SJCRH30 (cell line): ENCODE measurements around the gene DYNLT2. TPM values are rescaled to one million over a fixed set of nuclear protein-coding genes. Genes with fewer than 3 reads are reported as not detected.
"Not testable (repeated sequence)": the region's sequence is repeated elsewhere in the genome, so short reads cannot be mapped to it uniquely, and the experiment has no call there.

Experiments
- DNase-seq, 2 experiments: peaks; one replicate each; pipeline ENCODE4 v3.0.0-alpha.2; 2015 to 2020
- H3K27ac ChIP-seq: fragments of 250-450 bp; sonication (Bioruptor Pico); 2 replicates; pipeline ENCODE4 v1.5.1; 2020; ENCODE audit warnings: mild to moderate bottlenecking, moderate library complexity
- H3K27me3 ChIP-seq: fragments of 250-450 bp; sonication (Bioruptor Pico); 2 replicates; pipeline ENCODE4 v1.5.1; 2020; ENCODE audit warnings: mild to moderate bottlenecking, moderate library complexity
- H3K36me3 ChIP-seq: fragments of 250-450 bp; sonication (Bioruptor Pico); 2 replicates; pipeline ENCODE4 v1.5.1; 2020; ENCODE audit warnings: mild to moderate bottlenecking, moderate library complexity
- H3K4me1 ChIP-seq: fragments of 250-450 bp; sonication (Bioruptor Pico); 2 replicates; pipeline ENCODE4 v1.5.1; 2020; ENCODE audit warnings: mild to moderate bottlenecking, moderate library complexity
- H3K4me3 ChIP-seq: fragments of 250-450 bp; sonication (Bioruptor Pico); 2 replicates; pipeline ENCODE4 v1.5.1; 2020; ENCODE audit warnings: mild to moderate bottlenecking, moderate library complexity
- H3K9me3 ChIP-seq: fragments of 250-450 bp; sonication (Bioruptor Pico); replicated peaks from 2 replicates; pipeline ENCODE4 v1.5.1; 2020; ENCODE audit warnings: mild to moderate bottlenecking, moderate library complexity
- total RNA-seq: library from RNA; depleted of rRNA; stranded (reverse); fragments of >200 nt; shearing (Covaris generic); gene quantifications from 2 replicates; pipeline ENCODE4 v1.2.3, GENCODE V29; 2014

DYNLT2 gene
- total RNA-seq, 1 experiment from 2014 or later, result 4.3 TPM

DNA sequence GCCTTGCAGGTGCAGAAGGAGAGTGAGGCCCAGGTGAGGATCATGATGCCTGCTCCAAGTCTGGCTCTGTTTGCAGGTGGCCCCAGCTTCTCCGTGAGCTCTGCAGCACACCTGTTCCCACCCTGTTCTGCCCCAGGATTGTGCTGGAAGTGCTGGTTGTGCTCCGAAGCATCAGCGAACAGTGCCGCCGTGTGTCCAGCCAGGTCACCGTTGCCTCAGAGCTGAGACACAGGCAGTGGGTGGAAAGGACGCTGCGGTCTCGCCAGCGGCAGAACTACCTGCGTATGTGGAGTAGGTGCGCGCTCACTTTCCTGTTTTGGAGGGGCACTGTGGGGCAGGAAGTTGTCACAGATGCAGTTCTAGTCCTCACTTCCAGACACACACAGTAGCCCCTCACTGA, 25.0 kb upstream of the DYNLT2 start:
- H3K4me3 ChIP-seq, result no peak overlapping the region
- H3K4me1 ChIP-seq, result peaks cover 4% of the 10 kb centered on the region; the same call in 1 of the 2 replicates
- H3K9me3 ChIP-seq, result no peaks in the 10 kb centered on the region
- no peak for DNase-seq
- no peaks in the 10 kb centered on the region; the same call in 1 of the 2 replicates for H3K36me3 ChIP-seq
- H3K27ac ChIP-seq, result no peak overlapping the region
- no peaks in the 10 kb centered on the region for H3K27me3 ChIP-seq

DNA sequence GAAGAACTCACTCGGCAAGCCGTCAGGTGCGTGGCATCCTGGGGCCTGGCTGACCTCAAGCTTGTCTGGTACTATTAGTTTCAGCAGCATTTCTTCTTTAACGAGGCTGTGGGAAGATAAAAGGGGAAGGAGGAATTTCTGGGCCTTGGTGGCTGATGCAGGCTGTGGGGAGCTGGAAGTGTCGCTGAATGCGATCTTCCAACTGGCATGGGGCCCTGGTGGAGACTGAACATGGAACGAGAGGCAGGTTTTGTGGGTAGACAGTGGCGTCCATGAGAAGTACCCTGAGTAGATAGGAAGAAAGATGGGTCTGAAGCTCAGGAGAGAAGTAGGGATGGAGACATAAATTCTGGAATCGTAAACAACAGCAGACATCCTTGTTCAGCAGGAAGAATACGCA, 23.9 kb upstream of the DYNLT2 start:
- Histone ChIP-seq H3K27ac (no peak overlapping the region), H3K4me3 (no peak overlapping the region), H3K4me1 (peaks cover 2% of the 10 kb centered on the region; the same call in 1 of the 2 replicates), H3K36me3 (no peaks in the 10 kb centered on the region; the same call in 1 of the 2 replicates), H3K9me3 (no peaks in the 10 kb centered on the region), H3K27me3 (no peaks in the 10 kb centered on the region)
- DNase-seq, result no peak

GRCh38 chr6:169774347-169774746, 23.0 kb upstream of the DYNLT2 start:
- Histone ChIP-seq H3K36me3 (no peaks in the 10 kb centered on the region; the same call in 1 of the 2 replicates), H3K4me1 (0 out of 2 replicates have a peak, but pooled peaks cover 3% of the 10 kb centered on the region), H3K27me3 (no peaks in the 10 kb centered on the region), H3K4me3 (no peak overlapping the region), H3K9me3 (no peaks in the 10 kb centered on the region), H3K27ac (no peak overlapping the region)
- no peak for DNase-seq

DNA sequence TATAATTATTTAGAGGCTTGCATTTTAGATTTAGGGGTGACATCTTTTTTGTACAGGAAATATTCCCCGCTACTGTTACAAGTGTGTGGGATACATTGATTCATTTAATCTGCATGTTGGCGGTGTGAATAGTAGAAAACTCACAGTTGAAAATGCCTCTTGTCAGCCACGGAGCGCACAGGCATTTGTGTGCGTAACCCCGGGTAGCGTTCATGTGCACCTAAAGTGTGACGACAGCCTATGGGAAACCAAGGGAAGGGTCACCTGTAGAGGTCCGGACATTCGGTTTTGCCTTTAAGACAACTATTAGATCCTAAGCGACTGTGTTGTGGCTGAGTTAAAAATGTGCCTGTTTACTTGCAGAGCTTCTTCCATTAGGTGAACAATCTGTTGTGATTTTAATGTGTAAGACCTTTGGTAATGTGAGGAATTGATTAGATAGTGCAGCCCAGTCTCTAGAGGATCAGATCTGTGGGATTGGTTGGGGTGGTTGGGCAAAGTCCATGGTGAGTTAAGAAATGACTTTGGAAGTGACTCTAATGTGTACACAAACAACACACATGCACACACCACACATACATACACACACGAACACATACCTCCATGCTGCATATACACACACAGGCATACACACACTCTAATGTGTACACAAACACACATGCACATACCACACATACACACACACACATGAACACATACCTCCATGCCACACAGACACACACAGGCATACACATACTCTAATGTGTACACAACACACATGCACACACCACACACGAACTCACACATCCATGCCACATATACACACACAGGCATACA, 15.8 kb upstream of the DYNLT2 start:
- no peaks in the 10 kb centered on the region for H3K9me3 ChIP-seq
- 0 out of 2 replicates have a peak, but pooled peaks cover 3% of the 10 kb centered on the region for H3K4me1 ChIP-seq
- H3K36me3 ChIP-seq, result peaks cover 3% of the 10 kb centered on the region
- no peaks in the 10 kb centered on the region for H3K27me3 ChIP-seq
- no peak overlapping the region for H3K4me3 ChIP-seq
- no peak overlapping the region for H3K27ac ChIP-seq
- DNase-seq, result no peak

GRCh38 chr6:169766232-169766631, 14.9 kb upstream of the DYNLT2 start:
- no peaks in the 10 kb centered on the region for H3K27me3 ChIP-seq
- H3K27ac ChIP-seq, result no peak overlapping the region
- H3K4me1 ChIP-seq, result 0 out of 2 replicates have a peak, but pooled peaks cover 3% of the 10 kb centered on the region
- no peak for DNase-seq
- no peak overlapping the region for H3K4me3 ChIP-seq
- no peaks in the 10 kb centered on the region for H3K9me3 ChIP-seq
- peaks cover 3% of the 10 kb centered on the region for H3K36me3 ChIP-seq

GRCh38 chr6:169765789-169766188, 14.4 kb upstream of the DYNLT2 start:
- not testable (repeated sequence) for H3K27me3 ChIP-seq, DNase-seq, H3K36me3 ChIP-seq, H3K4me3 ChIP-seq, H3K27ac ChIP-seq, H3K4me1 ChIP-seq, H3K9me3 ChIP-seq

GRCh38 chr6:169763881-169764280, 12.5 kb upstream of the DYNLT2 start:
- Histone ChIP-seq H3K4me3 (no peak overlapping the region), H3K36me3 (peaks cover 3% of the 10 kb centered on the region)

DNA sequence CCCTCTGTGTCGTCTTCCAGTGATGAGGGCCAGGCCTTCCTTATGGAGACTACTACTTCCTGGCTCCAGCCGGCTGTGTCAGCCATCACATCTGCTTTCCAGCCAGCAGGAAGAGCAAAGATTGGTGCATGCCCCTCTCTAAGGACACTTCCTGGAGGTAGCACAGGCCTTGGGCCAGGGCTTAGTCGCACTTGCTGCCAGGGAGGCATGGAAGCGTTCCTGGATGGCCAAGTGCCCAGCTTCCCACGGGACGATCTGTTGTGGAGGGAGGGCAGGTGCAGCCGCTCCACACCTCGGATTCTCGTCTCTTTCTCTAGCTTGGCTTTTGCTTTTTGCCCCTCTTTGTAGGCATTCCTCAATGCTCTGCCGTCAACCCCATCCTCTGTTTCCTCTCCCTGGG, 11.9 kb upstream of the DYNLT2 start:
- Histone ChIP-seq H3K9me3 (no peaks in the 10 kb centered on the region), H3K4me3 (no peak overlapping the region), H3K27me3 (no peaks in the 10 kb centered on the region), H3K27ac (no peak overlapping the region), H3K36me3 (peaks cover 3% of the 10 kb centered on the region), H3K4me1 (no peaks in the 10 kb centered on the region)
- DNase-seq, result no peak

More at GRCh38 chr6:169763881-169764280, 12.5 kb upstream of the DYNLT2 start:
- no peaks in the 10 kb centered on the region for H3K4me1 ChIP-seq
- no peaks in the 10 kb centered on the region for H3K9me3 ChIP-seq
- no peak overlapping the region for H3K27ac ChIP-seq
- no peak for DNase-seq
- H3K27me3 ChIP-seq, result no peaks in the 10 kb centered on the region

DNA sequence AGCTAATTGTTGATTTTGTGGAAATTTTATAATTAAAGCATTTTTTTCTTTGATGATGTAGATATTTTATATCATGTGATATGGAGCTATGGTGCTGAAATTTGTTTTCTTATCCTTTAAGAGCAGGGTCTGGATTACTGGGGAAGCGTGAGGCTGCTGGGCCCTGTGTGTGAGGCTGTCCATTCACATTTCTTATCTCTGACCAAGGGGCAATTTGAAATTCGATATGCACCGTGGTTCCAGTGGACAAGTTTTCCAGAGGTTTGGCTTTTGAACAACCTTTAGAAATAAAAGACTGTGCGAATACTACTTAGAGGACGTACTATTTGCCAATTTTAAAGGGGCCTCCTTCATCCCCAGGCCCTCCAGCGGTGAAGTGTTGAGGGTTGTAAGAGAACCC, 3.8 kb upstream of the DYNLT2 start:
- Histone ChIP-seq H3K27me3 (no peaks in the 10 kb centered on the region), H3K36me3 (no peaks in the 10 kb centered on the region; the same call in none of the 2 replicates), H3K9me3 (no peaks in the 10 kb centered on the region), H3K27ac (no peak overlapping the region), H3K4me1 (no peaks in the 10 kb centered on the region), H3K4me3 (no peak overlapping the region)
- no peak for DNase-seq

GRCh38 chr6:169752074-169752623, 777 bp upstream of the DYNLT2 start:
- H3K9me3 ChIP-seq, result no peaks in the 10 kb centered on the region
- DNase-seq, result peak in 1 of 2 experiments; percentile 54
- no peaks in the 10 kb centered on the region for H3K27me3 ChIP-seq
- H3K36me3 ChIP-seq, result no peaks in the 10 kb centered on the region
- H3K27ac ChIP-seq, result peak overlapping the region; percentile 92
- H3K4me1 ChIP-seq, result no peaks in the 10 kb centered on the region
- H3K4me3 ChIP-seq, result peak overlapping the region; percentile 94

DNA sequence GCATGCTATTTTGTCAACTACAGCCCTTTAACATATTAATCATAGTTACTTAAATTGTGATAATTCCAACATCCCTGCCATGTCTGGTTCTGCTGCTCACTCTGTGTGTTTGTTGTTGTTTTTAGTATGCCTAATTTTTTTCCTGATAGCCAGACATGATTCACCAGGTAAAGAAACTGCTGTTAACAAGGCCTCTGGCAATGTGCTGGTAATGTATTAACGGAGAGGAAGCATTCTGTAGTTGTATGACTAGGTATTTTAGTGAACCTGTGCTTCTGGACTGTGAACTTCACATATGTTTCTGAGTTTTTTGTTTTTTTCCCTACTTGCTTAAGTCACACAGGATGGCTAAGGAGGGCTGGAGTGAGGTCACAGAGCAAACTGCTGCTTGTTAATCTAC, 4.8 kb downstream of the DYNLT2 start:
- Histone ChIP-seq H3K4me1 (no peaks in the 10 kb centered on the region), H3K27ac (no peak overlapping the region), H3K9me3 (no peaks in the 10 kb centered on the region), H3K27me3 (no peaks in the 10 kb centered on the region), H3K4me3 (no peak overlapping the region), H3K36me3 (no peaks in the 10 kb centered on the region)
- DNase-seq, result no peak

DNA sequence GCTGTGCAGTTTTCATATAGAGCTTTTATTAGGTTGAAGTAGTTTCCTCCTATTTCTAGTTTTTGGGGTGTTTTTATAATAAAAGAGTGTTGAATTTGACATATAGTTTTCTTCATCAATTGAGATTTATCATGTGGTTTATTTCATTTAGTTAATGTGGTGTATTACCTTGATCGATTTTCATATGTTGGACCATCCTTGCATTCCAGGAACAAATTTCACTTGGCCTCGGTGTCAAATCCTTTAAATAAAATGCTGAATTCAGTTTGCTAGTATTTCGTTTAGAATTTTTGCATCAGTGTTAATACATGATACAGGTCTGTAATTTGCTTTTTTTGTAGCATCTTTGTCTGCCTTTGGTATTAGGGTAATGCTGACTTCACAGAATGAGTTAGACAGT, 6.0 kb downstream of the DYNLT2 start:
- no peak overlapping the region for H3K4me3 ChIP-seq
- no peak for DNase-seq
- no peaks in the 10 kb centered on the region for H3K36me3 ChIP-seq
- no peaks in the 10 kb centered on the region for H3K4me1 ChIP-seq
- no peak overlapping the region for H3K27ac ChIP-seq
- no peaks in the 10 kb centered on the region for H3K27me3 ChIP-seq
- no peaks in the 10 kb centered on the region for H3K9me3 ChIP-seq

- DNase-seq, result no peak
- Histone ChIP-seq H3K27me3 (no peaks in the 10 kb centered on the region), H3K4me1 (no peaks in the 10 kb centered on the region; the same call in none of the 2 replicates)
Measured at GRCh38 chr6:169741344-169741743, 10.0 kb downstream of the DYNLT2 start.

GRCh38 chr6:169738976-169739529, 12.3 kb downstream of the DYNLT2 start:
- H3K4me3 ChIP-seq, result no peak overlapping the region
- no peak overlapping the region for H3K27ac ChIP-seq
- H3K4me1 ChIP-seq, result no peaks in the 10 kb centered on the region; the same call in none of the 2 replicates
- no peaks in the 10 kb centered on the region for H3K36me3 ChIP-seq
- DNase-seq, result peak in 1 of 2 experiments; percentile 33
- no peaks in the 10 kb centered on the region; the same call in 1 of the 2 replicates for H3K27me3 ChIP-seq
- no peaks in the 10 kb centered on the region; the same call in 1 of the 2 replicates for H3K9me3 ChIP-seq

More at GRCh38 chr6:169741344-169741743, 10.0 kb downstream of the DYNLT2 start:
- Histone ChIP-seq H3K9me3 (no peaks in the 10 kb centered on the region; the same call in 1 of the 2 replicates), H3K4me3 (no peak overlapping the region), H3K27ac (no peak overlapping the region), H3K36me3 (no peaks in the 10 kb centered on the region)
